HCT116 (cell line): ENCODE results near the gene ADAMTS5.

Experiments
- ATF3 ChIP-seq: IDR thresholded peaks from 2 replicates; pipeline ENCODE4 v1.6.1; 2012
- CTCF ChIP-seq, 3 experiments: fragments of 200-600 bp in 1 of 3; sonication (generic) in 1 of 3; IDR thresholded peaks in 2 of 3; conservative IDR thresholded peaks in 1 of 3; 2 replicates each; pipeline ENCODE4 v1.5.1; 2012 to 2017; ENCODE audit warnings: low read depth in 2 of 3, low read length in 2 of 3, antibody characterized with exemption in 1 of 3, borderline replicate concordance in 1 of 3, control low read depth in 1 of 3, mild to moderate bottlenecking in 1 of 3, mixed read lengths in 1 of 3, mixed run types in 1 of 3, moderate library complexity in 1 of 3; ENCODE audit not compliant: insufficient read depth in 1 of 3
- EGR1 ChIP-seq: IDR thresholded peaks from 2 replicates; pipeline ENCODE4 v1.6.1; 2012; ENCODE audit warnings: low read depth
- POLR2A ChIP-seq: IDR thresholded peaks from 2 replicates; pipeline ENCODE4 v1.7.0; 2011; ENCODE audit warnings: borderline replicate concordance; ENCODE audit not compliant: insufficient read depth, insufficient read length; ENCODE audit errors: extremely low read depth
- POLR2AphosphoS5 ChIP-seq: IDR thresholded peaks from 2 replicates; pipeline ENCODE4 v1.6.1; 2011; ENCODE audit warnings: mild to moderate bottlenecking, low read depth, low read length, moderate library complexity
- SIN3A ChIP-seq: IDR thresholded peaks from 2 replicates; pipeline ENCODE4 v1.6.1; 2012; ENCODE audit warnings: low read depth
- SP1 ChIP-seq: IDR thresholded peaks from 2 replicates; pipeline ENCODE4 v1.6.1; 2012; ENCODE audit warnings: low read depth
- ZBTB33 ChIP-seq: IDR thresholded peaks from 2 replicates; pipeline ENCODE4 v1.6.1; 2011; ENCODE audit warnings: mild to moderate bottlenecking, low read length, moderate library complexity; ENCODE audit not compliant: insufficient replicate concordance; ENCODE audit errors: extremely low read depth

- TF ChIP-seq POLR2A, result no peak
- no peak for TF ChIP-seq ATF3
- TF ChIP-seq CTCF (IDR thresholded peaks at IDR 0.05 in 2 of 3, conservative IDR thresholded peaks at IDR 0.05 in 1 of 3; ENCODE audit: borderline replicate concordance in 1 of 3, insufficient read depth in 1 of 3, low read depth in 2 of 3, low read length in 2 of 3), result no peak
- TF ChIP-seq SP1, result no peak
- no peak for TF ChIP-seq SIN3A
- TF ChIP-seq POLR2AphosphoS5, result no peak
- TF ChIP-seq EGR1, result no peak
- TF ChIP-seq ZBTB33, result no peak
These were observed 92.5 kb downstream of the ADAMTS5 start for GRCh38 chr21:26874347-26874746.
